ENCODE results near the gene KLHL18. TPM values are rescaled to one million over a fixed set of nuclear protein-coding genes. Genes with fewer than 3 reads are reported as not detected.

The KLHL18 gene
- total and polyA plus RNA-seq, 7 donors = 44.2 to 170 (median 68.7) TPM

- peak; percentile 19 for TF ChIP-seq CTCF (IDR thresholded peaks at IDR 0.05)
- H3K27me3 ChIP-seq (ENCODE audit: insufficient read depth in 3 of 3, low read length in 2 of 3) = no peaks in the 10 kb centered on the region
- H3K27ac ChIP-seq = no peak overlapping the region
- intact Hi-C loops (cut with DNase I) = no loop called here
- peak in 2 of 4 donors; percentile 30 to 48 for ATAC-seq
- no peaks in the 10 kb centered on the region for H3K9me3 ChIP-seq
- H3K36me3 ChIP-seq (ENCODE audit: insufficient read depth in 1 of 2, low read depth in 1 of 2) = no peaks in the 10 kb centered on the region
- 30 to 35% (median 31%) methylated on average over 13 of the region's 13 CpGs for WGBS, 3 donors
- H3K4me3 ChIP-seq = no peak overlapping the region
- peaks cover 3% of the 10 kb centered on the region for H3K4me1 ChIP-seq
- DNase-seq = no peak
These were observed 88.3 kb downstream of the KLHL18 start for GRCh38 chr3:47370887-47371697.

- ATAC-seq (no peak), DNase-seq (no peak)
- peaks cover 10% of the 10 kb centered on the region for H3K4me1 ChIP-seq
- intact Hi-C loops (cut with DNase I) = no loop called here
- H3K9me3 ChIP-seq = no peaks in the 10 kb centered on the region
- H3K4me3 ChIP-seq = no peak overlapping the region
- H3K27me3 ChIP-seq (ENCODE audit: insufficient read depth in 3 of 3, low read length in 2 of 3) = no peaks in the 10 kb centered on the region
- no peaks in the 10 kb centered on the region for H3K36me3 ChIP-seq (ENCODE audit: insufficient read depth in 1 of 2, low read depth in 1 of 2)
- no peak overlapping the region for H3K27ac ChIP-seq
- TF ChIP-seq CTCF (IDR thresholded peaks at IDR 0.05) = no peak
These were observed 91.8 kb downstream of the KLHL18 start for GRCh38 chr3:47374587-47374986.

- no peaks in the 10 kb centered on the region for H3K9me3 ChIP-seq
- no peaks in the 10 kb centered on the region for H3K36me3 ChIP-seq (ENCODE audit: insufficient read depth in 1 of 2, low read depth in 1 of 2)
- DNase-seq = no peak
- 76 to 81% (median 76%) methylated on average over 3 of the region's 3 CpGs for WGBS, 3 donors
- intact Hi-C loops (cut with DNase I) = no loop called here
- no peak overlapping the region for H3K27ac ChIP-seq
- H3K4me3 ChIP-seq = no peak overlapping the region
- no peak for TF ChIP-seq CTCF (IDR thresholded peaks at IDR 0.05)
- no peaks in the 10 kb centered on the region for H3K27me3 ChIP-seq (ENCODE audit: insufficient read depth in 3 of 3, low read length in 2 of 3)
- ATAC-seq = no peak
- peaks cover 13% of the 10 kb centered on the region for H3K4me1 ChIP-seq
These were observed 93.6 kb downstream of the KLHL18 start for GRCh38 chr3:47376393-47376792.

- ATAC-seq = no peak
- WGBS, 3 donors = 68 to 92% (median 87%) methylated on average over 2 of the region's 2 CpGs
- intact Hi-C loops (cut with DNase I) = no loop called here
- Histone ChIP-seq H3K36me3 (ENCODE audit: insufficient read depth in 1 of 2, low read depth in 1 of 2) (no peaks in the 10 kb centered on the region), H3K9me3 (no peaks in the 10 kb centered on the region), H3K27me3 (ENCODE audit: insufficient read depth in 3 of 3, low read length in 2 of 3) (no peaks in the 10 kb centered on the region), H3K4me3 (no peak overlapping the region), H3K4me1 (peaks cover 17% of the 10 kb centered on the region), H3K27ac (no peak overlapping the region)
- no peak for TF ChIP-seq CTCF (IDR thresholded peaks at IDR 0.05)
- DNase-seq = no peak
These were observed 94.4 kb downstream of the KLHL18 start for GRCh38 chr3:47377186-47377585.

- no peaks in the 10 kb centered on the region for H3K36me3 ChIP-seq (ENCODE audit: insufficient read depth in 1 of 2, low read depth in 1 of 2)
- ATAC-seq (no peak), DNase-seq (no peak)
- peak overlapping the region; percentile 100 for H3K27ac ChIP-seq
- intact Hi-C loops (cut with DNase I) = no loop called here
- TF ChIP-seq CTCF (IDR thresholded peaks at IDR 0.05) = no peak
- no peak overlapping the region for H3K4me3 ChIP-seq
- H3K27me3 ChIP-seq (ENCODE audit: insufficient read depth in 3 of 3, low read length in 2 of 3) = no peaks in the 10 kb centered on the region
- H3K9me3 ChIP-seq = no peaks in the 10 kb centered on the region
- H3K4me1 ChIP-seq = peaks cover 26% of the 10 kb centered on the region
These were observed 96.1 kb downstream of the KLHL18 start for GRCh38 chr3:47378869-47379268.

All from psoas muscle (tissue), 8 donors.